Osteoblast (primary cell): ENCODE results near the gene RGS16. TPM values are rescaled to one million over a fixed set of nuclear protein-coding genes. Genes with fewer than 3 reads are reported as not detected.

ENCODE experiments used
- DNase-seq: peaks from one replicate; pipeline ENCODE4 v3.0.0; 2011; ENCODE audit warnings: low spot score, mixed read lengths; ENCODE audit not compliant: insufficient read length; ENCODE audit errors: missing footprints
- H2AFZ ChIP-seq: 2 replicates; pipeline ENCODE4 v1.6.0; 2011; ENCODE audit warnings: mild to moderate bottlenecking, low read length
- H3K27ac ChIP-seq: 2 replicates; pipeline ENCODE4 v1.5.1; 2011; ENCODE audit warnings: mild to moderate bottlenecking, low read depth, low read length, moderate library complexity
- H3K27me3 ChIP-seq: 2 replicates; pipeline ENCODE4 v1.6.0; 2012; ENCODE audit warnings: mild to moderate bottlenecking, control low read depth, inconsistent platforms, low read length, moderate library complexity; ENCODE audit not compliant: insufficient read depth
- H3K36me3 ChIP-seq: 2 replicates; pipeline ENCODE4 v1.5.1; 2011; ENCODE audit warnings: mild to moderate bottlenecking, low read length, control low read depth, moderate library complexity; ENCODE audit not compliant: insufficient read depth
- H3K4me1 ChIP-seq: 2 replicates; pipeline ENCODE4 v1.5.1; 2011; ENCODE audit warnings: mild to moderate bottlenecking, low read length, control low read depth, moderate library complexity; ENCODE audit not compliant: insufficient read depth
- H3K4me2 ChIP-seq: 2 replicates; pipeline ENCODE4 v1.6.0; 2011; ENCODE audit warnings: mild to moderate bottlenecking, low read length; ENCODE audit not compliant: insufficient read depth
- H3K4me3 ChIP-seq: fragments of 200-600 bp; sonication (generic); 3 replicates; pipeline ENCODE4 v1.5.1; 2012; ENCODE audit warnings: mild to moderate bottlenecking, low read length, inconsistent platforms; ENCODE audit not compliant: insufficient read depth
- H3K79me2 ChIP-seq: 2 replicates; pipeline ENCODE4 v1.6.0; 2012; ENCODE audit warnings: mild to moderate bottlenecking, low read length, control low read depth, inconsistent platforms; ENCODE audit not compliant: insufficient read depth
- H3K9me3 ChIP-seq: 2 replicates; pipeline ENCODE4 v1.5.1; 2011; ENCODE audit warnings: low read depth, low read length, control low read depth
- H4K20me1 ChIP-seq: 2 replicates; pipeline ENCODE4 v1.6.0; 2012; ENCODE audit warnings: mild to moderate bottlenecking, low read length, control low read depth; ENCODE audit not compliant: insufficient read depth
- total RNA-seq: library from RNA; depleted of rRNA; stranded (reverse); fragments of >200 nt; gene quantifications from 2 replicates; pipeline ENCODE4 v1.2.3, GENCODE V29; 2012
- TF ChIP-seq, protein P1 (sequence below): IDR thresholded peaks from 2 replicates; pipeline ENCODE4 v1.5.1; 2011; ENCODE audit warnings: mild to moderate bottlenecking, low read depth, low read length, moderate library complexity; ENCODE audit errors: extremely low read depth

The RGS16 gene
- total RNA-seq, 1 donor, result under 0.01 TPM

DNA sequence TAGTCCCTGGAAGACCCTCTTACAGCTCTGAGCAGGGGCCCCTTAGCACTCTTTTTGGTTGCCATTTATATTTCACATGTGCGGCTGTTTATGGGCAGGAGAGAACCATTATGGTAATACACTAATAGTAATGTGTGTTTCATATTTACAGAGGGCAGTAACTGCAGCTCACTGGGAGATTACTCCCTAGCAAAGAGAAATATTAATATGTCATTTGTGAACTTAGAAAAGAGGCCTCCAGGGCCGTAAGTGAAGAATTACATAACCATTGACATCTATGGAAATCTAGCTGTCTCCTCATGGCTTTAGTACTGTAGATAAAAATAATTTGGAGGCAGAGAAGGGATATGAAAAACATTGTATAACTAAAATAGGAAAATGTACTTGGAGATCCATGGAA lies 23.4 kb upstream of the RGS16 start:
- Histone ChIP-seq H3K4me1 (no peaks in the 10 kb centered on the region), H3K4me3 (no peak overlapping the region), H3K27ac (no peak overlapping the region), H3K36me3 (no peaks in the 10 kb centered on the region), H3K27me3 (no peaks in the 10 kb centered on the region), H3K9me3 (no peaks in the 10 kb centered on the region), H3K4me2 (no peak overlapping the region), H3K79me2 (no peaks in the 10 kb centered on the region), H4K20me1 (no peaks in the 10 kb centered on the region), H2AFZ (no peak overlapping the region)
- no peak for DNase-seq
- TF ChIP-seq, protein P1, sequence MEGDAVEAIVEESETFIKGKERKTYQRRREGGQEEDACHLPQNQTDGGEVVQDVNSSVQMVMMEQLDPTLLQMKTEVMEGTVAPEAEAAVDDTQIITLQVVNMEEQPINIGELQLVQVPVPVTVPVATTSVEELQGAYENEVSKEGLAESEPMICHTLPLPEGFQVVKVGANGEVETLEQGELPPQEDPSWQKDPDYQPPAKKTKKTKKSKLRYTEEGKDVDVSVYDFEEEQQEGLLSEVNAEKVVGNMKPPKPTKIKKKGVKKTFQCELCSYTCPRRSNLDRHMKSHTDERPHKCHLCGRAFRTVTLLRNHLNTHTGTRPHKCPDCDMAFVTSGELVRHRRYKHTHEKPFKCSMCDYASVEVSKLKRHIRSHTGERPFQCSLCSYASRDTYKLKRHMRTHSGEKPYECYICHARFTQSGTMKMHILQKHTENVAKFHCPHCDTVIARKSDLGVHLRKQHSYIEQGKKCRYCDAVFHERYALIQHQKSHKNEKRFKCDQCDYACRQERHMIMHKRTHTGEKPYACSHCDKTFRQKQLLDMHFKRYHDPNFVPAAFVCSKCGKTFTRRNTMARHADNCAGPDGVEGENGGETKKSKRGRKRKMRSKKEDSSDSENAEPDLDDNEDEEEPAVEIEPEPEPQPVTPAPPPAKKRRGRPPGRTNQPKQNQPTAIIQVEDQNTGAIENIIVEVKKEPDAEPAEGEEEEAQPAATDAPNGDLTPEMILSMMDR, result no peak

DNA sequence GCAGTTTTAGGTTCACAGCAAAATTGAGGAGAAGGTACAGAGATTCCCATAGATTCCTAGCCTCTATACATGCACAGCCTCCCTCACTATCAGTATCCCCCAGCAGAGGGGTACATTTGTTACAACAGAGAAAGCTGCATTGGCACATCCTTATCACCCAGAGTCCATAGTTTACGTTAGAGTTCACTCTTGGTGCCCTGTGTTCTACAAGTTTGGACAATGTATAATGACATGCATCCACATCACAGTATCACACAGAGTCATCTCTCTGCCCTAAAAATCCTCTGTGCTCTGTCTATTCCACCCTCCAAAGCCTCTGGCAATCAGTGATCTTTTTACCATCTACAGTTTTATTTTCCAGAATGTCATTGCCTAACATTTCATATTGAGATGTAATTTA lies 22.3 kb upstream of the RGS16 start:
- no peaks in the 10 kb centered on the region for H3K4me1 ChIP-seq

DNA sequence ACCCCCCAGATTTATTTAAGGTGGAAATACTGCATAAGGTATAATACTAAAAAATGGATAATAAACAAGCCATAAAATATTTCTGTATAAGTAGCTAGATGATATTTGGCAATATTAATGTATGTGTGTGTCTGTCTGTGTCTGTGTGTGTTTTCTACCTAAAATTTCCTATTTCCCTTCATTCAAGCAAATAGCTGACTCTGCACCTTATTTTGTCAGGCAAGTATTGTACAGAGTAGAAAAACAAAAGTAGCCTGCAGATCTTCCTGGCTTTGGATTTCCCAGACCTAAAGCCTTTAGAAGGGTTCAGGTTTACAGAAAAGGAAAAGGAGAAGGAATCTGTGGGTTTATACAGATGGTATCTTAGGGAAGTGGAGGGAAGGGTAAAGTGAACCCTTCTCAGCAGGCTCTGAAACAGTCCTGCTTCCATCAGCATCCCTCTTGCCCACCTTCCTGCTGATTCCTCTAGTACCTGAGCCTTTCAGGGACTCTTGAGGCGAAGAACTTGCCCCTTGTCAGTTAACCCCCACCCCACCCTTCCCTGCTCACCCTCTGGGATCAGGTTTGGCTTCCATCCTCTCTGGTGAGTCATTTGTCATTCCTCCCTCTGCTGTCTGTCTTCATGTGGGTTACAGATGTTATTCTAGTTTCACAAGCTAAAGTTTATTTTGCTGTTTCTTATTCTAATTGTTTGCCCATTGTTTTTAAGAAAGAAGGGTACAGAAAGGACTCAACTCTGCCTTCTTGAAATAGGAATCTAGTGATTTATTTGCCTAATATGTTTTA lies 21.7 kb upstream of the RGS16 start:
- Histone ChIP-seq H4K20me1 (no peaks in the 10 kb centered on the region), H3K79me2 (no peaks in the 10 kb centered on the region), H3K4me1 (no peaks in the 10 kb centered on the region), H3K27ac (no peak overlapping the region), H3K9me3 (no peaks in the 10 kb centered on the region), H2AFZ (no peak overlapping the region), H3K36me3 (no peaks in the 10 kb centered on the region), H3K4me3 (no peak overlapping the region), H3K27me3 (no peaks in the 10 kb centered on the region), H3K4me2 (no peak overlapping the region)
- TF ChIP-seq, protein P1, result no peak
- DNase-seq, result no peak

More for the DNA sequence above, 22.3 kb upstream of the RGS16 start:
- Histone ChIP-seq H3K79me2 (no peaks in the 10 kb centered on the region), H2AFZ (no peak overlapping the region), H3K9me3 (no peaks in the 10 kb centered on the region), H3K27me3 (no peaks in the 10 kb centered on the region), H3K4me3 (no peak overlapping the region), H4K20me1 (no peaks in the 10 kb centered on the region), H3K4me2 (no peak overlapping the region), H3K27ac (no peak overlapping the region), H3K36me3 (no peaks in the 10 kb centered on the region)
- no peak for DNase-seq
- TF ChIP-seq, protein P1, result no peak

DNA sequence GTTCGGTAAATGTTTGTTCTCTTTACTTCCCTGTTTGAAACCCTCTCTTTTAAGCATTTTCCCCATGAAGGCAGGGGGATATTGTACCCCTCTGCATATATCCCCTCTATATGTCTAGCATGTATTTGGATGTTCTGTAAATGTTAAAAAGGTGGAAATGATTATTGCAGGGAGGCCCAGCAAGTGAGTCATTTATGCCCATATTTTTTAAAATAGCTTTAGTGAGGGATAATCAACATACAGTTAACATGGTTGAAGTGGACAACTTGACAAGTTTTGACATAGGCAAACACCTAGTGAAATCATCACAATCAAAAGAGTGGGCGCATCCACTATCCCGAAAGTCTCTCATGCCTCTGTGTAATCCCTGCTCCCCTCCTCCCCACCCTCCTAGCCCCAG lies 20.8 kb upstream of the RGS16 start:
- TF ChIP-seq, protein P1, result no peak
- DNase-seq, result no peak
- H3K36me3 ChIP-seq, result no peaks in the 10 kb centered on the region
- H3K27me3 ChIP-seq, result no peaks in the 10 kb centered on the region
- H3K4me3 ChIP-seq, result no peak overlapping the region
- H3K4me2 ChIP-seq, result no peak overlapping the region
- H3K79me2 ChIP-seq, result no peaks in the 10 kb centered on the region
- no peaks in the 10 kb centered on the region for H3K9me3 ChIP-seq
- no peak overlapping the region for H2AFZ ChIP-seq
- no peak overlapping the region for H3K27ac ChIP-seq
- no peaks in the 10 kb centered on the region for H3K4me1 ChIP-seq
- H4K20me1 ChIP-seq, result no peaks in the 10 kb centered on the region
